Peyer's patch (tissue), 4 donors: Measurements from ENCODE around the gene TRPM3. TPM values are rescaled to one million over a fixed set of nuclear protein-coding genes. Genes with fewer than 3 reads are reported as not detected.

Experiments
- DNase-seq, 3 donors: peaks; one replicate each; pipeline ENCODE4 v3.0.0-alpha.2; 2017 to 2019
- H3K27ac ChIP-seq, 4 donors: fragments of 200-600 bp; sonication (generic); one replicate each; pipeline ENCODE4 v1.5.1; 2016 to 2019
- H3K27me3 ChIP-seq, 2 donors: fragments of 200-600 bp; sonication (generic); one replicate each; pipeline ENCODE4 v1.5.1; 2019
- H3K36me3 ChIP-seq, 3 donors: fragments of 200-600 bp; sonication (generic); one replicate each; pipeline ENCODE4 v1.5.1; 2016 to 2019
- H3K4me1 ChIP-seq, 4 donors: fragments of 200-600 bp; sonication (generic); one replicate each; pipeline ENCODE4 v1.5.1; 2016 to 2019
- H3K4me3 ChIP-seq, 4 donors: fragments of 200-600 bp; sonication (generic); 1 replicate in 3 of 4; 2 replicates in 1 of 4; pipeline ENCODE4 v1.5.1; 2016 to 2019; ENCODE audit warnings: mild to moderate bottlenecking in 1 of 4
- H3K9me3 ChIP-seq, 4 donors: fragments of 200-600 bp; sonication (generic); one replicate each; pipeline ENCODE4 v1.5.1; 2016 to 2019; ENCODE audit warnings: mild to moderate bottlenecking in 1 of 4
- CTCF ChIP-seq, 6 experiments: fragments of 450-650 bp in 4 of 6; fragments of 200-600 bp in 2 of 6; sonication (generic) in 1 of 6; IDR thresholded peaks; one replicate each; pipeline ENCODE4 v1.5.1; 2017 to 2019; ENCODE audit warnings: antibody characterized with exemption in 6 of 6, mild to moderate bottlenecking in 3 of 6, moderate library complexity in 1 of 6
- POLR2A ChIP-seq, 2 donors: fragments of 450-650 bp; IDR thresholded peaks; one replicate each; pipeline ENCODE4 v1.5.1; 2017; ENCODE audit warnings: antibody characterized with exemption in 2 of 2, mild to moderate bottlenecking in 2 of 2, moderate library complexity in 2 of 2
- total RNA-seq, 4 donors: library from RNA; depleted of rRNA; stranded (reverse); fragments of >200 nt; gene quantifications; one replicate each; pipeline ENCODE4 v1.1.0, GENCODE V29; 2016

Gene TRPM3
- under 1 TPM in 2 of 4 donors, not detected in 2; 0.28 to 0.80 TPM for total RNA-seq

DNA sequence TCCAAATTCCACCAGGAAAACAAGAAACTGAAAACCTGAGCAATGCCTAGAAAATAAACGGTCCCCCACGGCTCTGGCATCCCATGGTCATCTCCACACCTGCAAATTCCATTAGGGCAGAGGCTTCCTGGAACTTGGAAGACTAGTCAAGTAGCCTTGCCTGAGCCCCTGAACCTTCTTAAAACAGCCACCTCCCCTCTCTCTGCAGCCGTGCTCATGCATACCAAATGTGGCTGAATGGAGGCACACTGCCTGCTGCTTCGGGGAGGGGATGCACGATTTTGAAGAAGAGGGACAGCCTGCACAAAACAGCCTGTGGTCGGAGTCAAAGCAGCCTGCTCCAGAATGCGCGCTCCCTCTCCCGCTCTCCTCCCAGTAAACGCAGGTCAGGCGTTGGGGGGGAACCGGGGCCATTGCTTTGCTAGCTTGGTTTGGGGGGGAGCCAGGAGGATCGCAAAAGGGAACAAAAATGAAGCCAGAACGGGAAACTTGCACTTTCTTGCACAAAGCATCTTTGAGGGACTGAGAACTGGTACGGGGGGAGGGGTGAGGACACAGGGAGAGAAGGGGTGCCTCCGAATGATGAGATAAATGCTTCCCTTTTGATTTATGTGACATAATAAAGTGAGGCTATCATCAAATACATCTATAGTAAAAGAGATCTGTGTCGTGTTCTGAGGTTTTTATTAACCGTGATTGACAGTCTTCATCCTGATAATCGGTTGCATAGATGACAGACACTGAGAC is at the start of gene TRPM3:
Gene TRPM3 (minus strand): TSS at position 347 of the 747 bp plus-strand sequence. CDS start 267 bp downstream, at position 80.
- no peak for DNase-seq
- Histone ChIP-seq H3K4me3 (no peak within 1 kb of the TSS), H3K36me3 (no peaks in the 10 kb centered on the region), H3K9me3 (no peaks in the 10 kb centered on the region), H3K27ac (no peak within 1 kb of the TSS), H3K27me3 (no peaks in the 10 kb centered on the region), H3K4me1 (no peaks in the 10 kb centered on the region)
- no peak for TF ChIP-seq CTCF (IDR thresholded peaks at IDR 0.05)
- no peak for TF ChIP-seq POLR2A (IDR thresholded peaks at IDR 0.05)

GRCh38 chr9:71168418-71168817 is 47.0 kb upstream of the TRPM3 start:
- no peaks in the 10 kb centered on the region for H3K27me3 ChIP-seq
- no peaks in the 10 kb centered on the region for H3K36me3 ChIP-seq
- H3K9me3 ChIP-seq = no peaks in the 10 kb centered on the region
- H3K27ac ChIP-seq = no peak overlapping the region
- no peak overlapping the region for H3K4me3 ChIP-seq
- DNase-seq = no peak
- H3K4me1 ChIP-seq = no peaks in the 10 kb centered on the region
- TF ChIP-seq POLR2A (IDR thresholded peaks at IDR 0.05) (no peak), CTCF (IDR thresholded peaks at IDR 0.05) (no peak)

- H3K27me3 ChIP-seq = no peaks in the 10 kb centered on the region
- no peak overlapping the region for H3K27ac ChIP-seq
- H3K4me1 ChIP-seq = no peaks in the 10 kb centered on the region
- no peak overlapping the region for H3K4me3 ChIP-seq
- no peak for DNase-seq
- no peaks in the 10 kb centered on the region for H3K36me3 ChIP-seq
- no peaks in the 10 kb centered on the region for H3K9me3 ChIP-seq
- TF ChIP-seq POLR2A (IDR thresholded peaks at IDR 0.05) (no peak), CTCF (IDR thresholded peaks at IDR 0.05) (no peak)
Measured at GRCh38 chr9:71162126-71162525, 40.7 kb upstream of the TRPM3 start.

DNA sequence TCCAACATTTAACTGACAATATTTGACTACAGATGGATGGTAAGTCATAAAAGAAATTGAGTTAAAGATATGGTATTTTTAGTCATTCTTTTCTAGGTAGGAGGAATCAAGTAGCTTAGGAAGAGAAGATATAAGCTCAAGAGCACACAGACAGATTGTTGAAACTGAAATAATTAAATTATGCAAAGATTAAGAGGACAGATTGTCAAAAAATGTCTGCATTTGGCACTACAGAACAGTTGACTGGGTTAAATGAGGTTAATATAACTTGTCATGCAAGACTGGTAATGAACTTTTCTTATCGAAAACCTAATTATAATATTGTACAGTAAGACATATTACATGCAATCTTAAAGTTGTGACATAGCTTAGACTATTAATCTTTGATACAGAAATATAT is 36.3 kb upstream of the TRPM3 start:
- H3K36me3 ChIP-seq = no peaks in the 10 kb centered on the region
- no peak overlapping the region for H3K4me3 ChIP-seq
- H3K9me3 ChIP-seq = no peaks in the 10 kb centered on the region
- DNase-seq = no peak
- no peak overlapping the region for H3K27ac ChIP-seq
- H3K4me1 ChIP-seq = no peaks in the 10 kb centered on the region
- TF ChIP-seq CTCF (IDR thresholded peaks at IDR 0.05) = no peak
- no peak for TF ChIP-seq POLR2A (IDR thresholded peaks at IDR 0.05)
- no peaks in the 10 kb centered on the region for H3K27me3 ChIP-seq

DNA sequence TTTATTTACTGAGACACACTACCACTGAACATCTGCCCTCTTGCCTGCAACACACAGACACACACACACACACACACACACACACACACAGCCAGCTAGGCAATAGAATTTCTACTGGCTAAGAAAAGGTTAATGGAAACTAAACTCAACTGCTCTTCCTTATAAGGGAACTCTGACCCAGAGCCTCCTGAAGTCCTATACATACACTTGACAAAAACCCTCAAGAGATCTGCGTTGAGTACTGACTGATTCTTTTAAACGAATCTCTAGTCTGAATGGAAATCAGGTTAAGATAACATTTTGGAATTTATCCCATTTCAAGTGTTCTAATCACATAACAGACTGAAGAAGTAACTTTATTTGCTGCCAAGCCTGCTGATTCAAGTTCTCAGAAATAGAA is 25.9 kb upstream of the TRPM3 start:
- Histone ChIP-seq H3K27ac (no peak overlapping the region), H3K4me3 (no peak overlapping the region), H3K27me3 (no peaks in the 10 kb centered on the region), H3K36me3 (no peaks in the 10 kb centered on the region), H3K9me3 (no peaks in the 10 kb centered on the region), H3K4me1 (no peaks in the 10 kb centered on the region)
- TF ChIP-seq POLR2A (IDR thresholded peaks at IDR 0.05) (no peak), CTCF (IDR thresholded peaks at IDR 0.05) (no peak)
- no peak for DNase-seq
